ENCODE data around the gene FRAS1.
"Not testable (repeated sequence)": the region's sequence is repeated elsewhere in the genome, so short reads cannot be mapped to it uniquely, and the experiment has no call there.

Gene FRAS1

DNA sequence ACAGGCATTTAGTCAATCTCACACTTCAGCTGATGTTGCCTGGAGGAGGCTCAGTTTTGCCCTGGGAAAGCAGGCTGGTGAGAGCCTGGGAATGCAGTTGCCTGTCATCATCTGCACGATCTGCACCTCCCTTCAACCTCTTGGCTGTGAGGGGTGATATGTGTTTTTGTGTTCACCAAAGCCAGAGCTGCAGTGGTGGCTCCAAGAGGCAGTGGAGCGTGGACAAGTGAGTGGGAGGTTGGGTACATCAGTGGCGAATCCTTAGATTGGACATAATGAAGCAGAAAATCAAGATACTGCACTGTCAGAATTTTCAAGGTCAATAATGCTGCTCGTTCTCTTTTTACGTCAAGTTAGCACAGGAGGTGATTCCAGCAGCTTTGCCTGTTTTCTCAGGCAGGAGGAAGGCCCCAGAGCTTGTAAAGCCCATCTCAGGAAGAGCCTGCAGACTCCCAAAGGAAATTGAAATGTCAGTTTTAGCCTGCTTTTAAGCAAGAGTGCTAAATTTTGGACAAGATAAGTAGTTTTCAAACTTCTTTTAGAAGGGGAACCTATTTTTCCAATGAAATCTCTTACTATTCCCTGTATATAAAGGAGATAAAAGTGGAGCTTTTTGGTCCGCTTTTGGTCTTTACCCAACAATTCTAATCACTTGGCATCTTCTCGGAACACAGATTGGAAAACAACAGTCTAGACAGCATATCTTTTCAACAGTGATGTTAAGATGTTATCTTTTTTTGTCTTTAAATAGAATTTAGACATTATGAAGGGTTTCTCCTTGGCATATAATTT is 92.8 kb downstream of the FRAS1 start:
- in situ Hi-C loops (cut with MboI; ENCODE audit: low pct_unique_long_range_greater_than_20kb, low sequenced_read_pairs) = no loop called here
- no peak for DNase-seq

DNA sequence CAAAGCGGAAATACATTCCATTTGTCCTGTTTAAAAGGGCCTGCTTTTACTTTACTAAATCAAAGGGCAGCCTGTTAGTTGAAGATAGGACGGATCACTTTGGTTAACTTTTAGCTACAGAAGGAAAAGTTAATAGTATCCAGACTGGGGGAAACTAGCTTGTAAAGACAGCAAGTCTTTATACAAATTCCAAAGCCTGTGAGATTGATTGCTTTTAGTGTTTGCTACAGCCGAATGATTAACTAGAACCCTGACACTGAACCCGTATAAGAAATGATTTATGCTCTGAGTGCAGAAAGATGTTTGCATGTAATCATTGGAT is 93.4 kb downstream of the FRAS1 start:
- DNase-seq = no peak
- in situ Hi-C loops (cut with MboI; ENCODE audit: low pct_unique_long_range_greater_than_20kb, low sequenced_read_pairs) = no loop called here

DNA sequence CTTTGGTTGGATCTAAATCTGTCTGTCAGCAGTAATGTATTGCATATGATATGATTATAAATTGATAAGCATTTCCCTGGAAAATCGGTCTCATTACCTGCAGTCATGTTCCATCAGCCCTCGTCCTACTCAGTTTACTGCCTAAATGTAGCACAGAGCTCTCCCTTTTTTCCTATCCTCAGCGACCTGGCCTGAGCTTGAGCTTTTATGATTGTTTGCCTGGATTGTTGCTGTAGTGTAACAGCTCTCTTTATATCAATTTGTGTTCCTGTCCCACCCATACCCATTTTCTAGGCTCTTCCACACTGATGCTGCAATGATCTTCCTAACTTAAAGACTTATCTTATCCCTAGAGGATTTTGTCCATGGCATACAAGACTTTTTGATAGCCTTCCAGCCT is 95.7 kb downstream of the FRAS1 start:
- no peak for DNase-seq
- in situ Hi-C loops (cut with MboI; ENCODE audit: low pct_unique_long_range_greater_than_20kb, low sequenced_read_pairs) = no loop called here

DNA sequence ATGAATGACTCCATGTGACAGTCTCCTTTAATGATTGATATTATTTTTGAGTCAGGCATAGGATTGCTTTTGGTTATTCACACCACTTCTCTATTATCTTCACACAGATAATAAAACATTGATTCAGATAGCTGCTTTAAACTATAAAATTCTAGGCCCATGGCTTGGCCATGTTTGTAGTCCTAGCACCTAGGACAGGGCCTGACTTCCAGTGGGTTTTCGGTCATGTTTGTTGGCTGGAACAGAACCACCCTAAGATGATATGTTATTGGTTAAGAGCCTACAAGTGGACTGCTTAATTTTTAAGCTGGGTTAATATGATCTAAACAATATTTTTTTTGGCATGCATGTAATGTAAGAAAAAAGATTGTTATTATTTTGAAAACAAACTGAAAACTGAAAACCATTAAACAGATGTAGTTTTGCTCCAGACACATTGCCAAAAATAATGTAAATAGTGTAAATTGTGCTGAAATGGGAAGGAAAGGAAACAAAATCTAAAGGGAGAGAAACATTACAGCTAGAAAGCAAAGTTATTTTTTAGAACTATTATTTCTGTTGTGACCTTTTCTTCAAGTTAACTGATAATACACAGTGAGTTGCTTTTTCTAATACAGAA is 98.0 kb downstream of the FRAS1 start:
- no peak for DNase-seq
- in situ Hi-C loops (cut with MboI; ENCODE audit: low pct_unique_long_range_greater_than_20kb, low sequenced_read_pairs) = no loop called here

DNA sequence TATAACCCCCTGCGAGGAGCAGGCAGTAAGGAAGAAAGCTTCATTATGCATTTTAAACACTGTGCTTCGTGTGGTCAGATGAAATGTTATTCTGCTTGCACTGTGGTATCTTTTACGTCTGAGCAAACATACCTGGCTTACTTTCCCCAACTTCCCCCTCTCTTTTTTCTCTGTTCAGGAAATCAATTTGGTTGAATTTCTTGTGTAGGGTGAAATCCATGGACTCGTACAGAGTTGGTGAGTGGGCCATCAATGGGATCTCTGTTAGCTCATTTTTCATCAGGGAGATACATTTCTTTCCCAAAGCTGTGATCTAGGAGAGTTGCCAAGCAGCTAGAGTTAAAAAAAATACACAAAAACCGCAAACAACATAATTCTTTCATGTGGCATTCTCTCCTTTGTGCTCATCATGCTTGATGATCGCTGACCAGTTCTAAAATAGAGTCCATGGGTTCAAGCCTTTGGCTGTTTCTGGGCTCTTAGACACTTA is 98.5 kb downstream of the FRAS1 start:
- in situ Hi-C loops (cut with MboI; ENCODE audit: low pct_unique_long_range_greater_than_20kb, low sequenced_read_pairs) = no loop called here

DNA sequence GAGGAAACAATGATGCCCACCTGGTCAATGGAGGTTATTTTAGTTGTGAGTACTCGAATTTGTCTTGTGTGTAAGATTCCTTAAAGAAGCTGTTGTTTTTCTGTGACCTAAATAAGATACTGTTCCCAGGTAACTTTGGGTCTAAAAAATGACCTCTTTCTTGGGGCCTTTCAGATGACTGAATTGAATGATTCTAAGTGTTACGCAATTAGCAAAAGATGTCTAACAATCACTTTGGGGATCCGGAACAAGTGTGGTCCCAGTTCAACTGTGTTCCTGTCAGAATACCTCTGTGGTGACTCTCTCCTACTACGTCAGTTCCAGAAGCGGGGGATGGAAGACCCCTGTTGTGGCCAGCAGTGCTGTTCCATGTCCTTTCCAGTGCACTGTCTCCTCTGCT is 99.4 kb downstream of the FRAS1 start:
- in situ Hi-C loops (cut with MboI; ENCODE audit: low pct_unique_long_range_greater_than_20kb, low sequenced_read_pairs) = no loop called here
- no peak for DNase-seq

More for the DNA sequence above, 98.5 kb downstream of the FRAS1 start:
- DNase-seq = no peak

DNA sequence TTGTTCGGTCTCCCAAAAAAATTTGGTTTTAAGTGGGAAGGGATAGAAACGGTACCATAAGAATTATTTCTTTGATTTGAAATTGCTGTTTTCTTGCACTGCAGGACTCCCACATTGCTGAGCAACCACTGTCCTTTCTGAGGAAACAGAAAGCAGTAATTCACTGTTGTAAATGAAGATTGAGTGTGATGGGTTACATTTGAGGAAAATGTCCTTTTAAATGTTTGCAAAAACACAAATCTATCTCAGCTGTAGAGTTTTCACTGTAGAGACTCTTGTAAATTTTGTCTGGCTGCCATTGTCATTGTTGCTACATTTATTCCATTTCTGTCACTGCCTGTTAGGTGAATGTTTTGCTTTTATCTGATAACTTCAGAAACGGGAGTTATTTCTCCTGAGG is 105.2 kb downstream of the FRAS1 start:
- in situ Hi-C loops (cut with MboI; ENCODE audit: low pct_unique_long_range_greater_than_20kb, low sequenced_read_pairs) = no loop called here
- DNase-seq = no peak

DNA sequence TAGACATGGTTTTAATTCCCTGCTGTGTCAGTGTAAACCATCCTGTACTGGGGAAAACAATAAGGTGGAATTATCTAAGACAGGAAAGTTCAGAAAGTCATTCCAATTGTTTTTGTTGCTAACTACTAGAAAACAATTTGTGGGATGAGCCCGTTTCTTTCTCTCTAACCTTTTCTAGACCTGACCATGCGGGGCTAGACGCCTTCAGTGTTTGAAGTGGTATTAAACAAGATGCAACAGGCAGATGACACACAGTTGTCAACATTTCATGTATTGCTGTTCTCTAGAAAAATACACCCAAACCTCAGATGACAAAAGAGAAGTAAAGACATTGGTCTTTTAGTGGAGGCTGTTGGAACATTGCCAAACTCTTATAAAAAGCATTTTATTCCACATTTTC is 105.7 kb downstream of the FRAS1 start:
- no peak for DNase-seq
- in situ Hi-C loops (cut with MboI; ENCODE audit: low pct_unique_long_range_greater_than_20kb, low sequenced_read_pairs) = no loop called here

DNA sequence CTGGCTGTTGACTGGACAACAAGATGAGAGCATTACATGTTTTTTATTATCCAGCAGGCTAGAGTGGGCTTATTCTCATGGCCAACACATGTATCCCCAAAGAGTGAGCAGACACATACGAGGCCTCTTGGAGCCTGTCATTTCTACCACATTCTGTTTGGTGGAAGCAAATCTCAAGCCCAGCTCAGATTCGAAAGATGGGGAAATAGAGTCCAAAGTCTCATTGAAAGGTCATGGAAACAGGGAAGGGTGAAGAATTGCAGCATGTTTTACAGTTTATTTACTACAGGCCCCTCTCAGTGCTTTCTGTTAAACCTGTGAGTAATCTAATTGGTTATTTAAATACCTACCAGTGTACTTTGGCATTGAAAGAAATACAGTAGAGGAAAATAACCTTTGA is 108.6 kb downstream of the FRAS1 start:
- no peak for DNase-seq
- in situ Hi-C loops (cut with MboI; ENCODE audit: low pct_unique_long_range_greater_than_20kb, low sequenced_read_pairs) = no loop called here

DNA sequence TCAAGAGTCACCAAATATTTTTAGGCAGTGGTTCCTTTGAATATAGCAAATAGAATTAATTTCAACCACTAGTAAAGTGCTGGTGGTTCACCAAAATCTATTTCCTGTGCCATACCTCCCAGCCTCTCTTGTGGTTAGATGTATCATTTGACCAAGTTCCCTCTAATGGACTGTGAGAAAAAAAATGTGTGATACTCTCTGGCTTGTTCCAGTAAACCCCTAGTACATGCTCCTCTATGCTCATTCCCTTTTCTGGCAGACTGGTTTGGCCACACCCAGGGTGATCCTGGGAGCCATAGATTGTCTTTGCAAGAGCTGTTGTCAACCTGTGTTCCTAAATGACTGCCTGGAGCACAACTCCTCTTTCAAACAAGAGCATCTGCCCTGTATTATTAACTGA is 109.5 kb downstream of the FRAS1 start:
- in situ Hi-C loops (cut with MboI; ENCODE audit: low pct_unique_long_range_greater_than_20kb, low sequenced_read_pairs) = no loop called here
- DNase-seq = peak; percentile 10

DNA sequence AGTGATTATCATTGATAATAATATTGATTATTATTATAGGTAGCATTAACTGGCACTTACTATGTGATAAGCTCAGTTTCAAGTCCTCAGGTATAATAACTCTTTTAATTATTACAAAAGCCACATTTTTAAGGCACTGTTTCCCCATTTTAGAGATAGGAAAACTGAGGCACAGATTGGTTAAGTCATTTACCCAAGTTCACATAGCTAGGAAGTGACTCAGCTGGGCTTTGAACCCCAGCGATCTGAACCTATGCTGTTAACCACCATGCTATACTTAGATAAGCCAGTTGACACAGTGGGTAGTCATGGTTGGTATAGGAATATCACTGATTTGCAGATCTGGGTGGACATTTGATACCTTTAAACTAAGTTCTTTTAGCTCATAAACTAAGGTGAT is 110.4 kb downstream of the FRAS1 start:
- in situ Hi-C loops (cut with MboI; ENCODE audit: low pct_unique_long_range_greater_than_20kb, low sequenced_read_pairs) = no loop called here
- DNase-seq = no peak

DNA sequence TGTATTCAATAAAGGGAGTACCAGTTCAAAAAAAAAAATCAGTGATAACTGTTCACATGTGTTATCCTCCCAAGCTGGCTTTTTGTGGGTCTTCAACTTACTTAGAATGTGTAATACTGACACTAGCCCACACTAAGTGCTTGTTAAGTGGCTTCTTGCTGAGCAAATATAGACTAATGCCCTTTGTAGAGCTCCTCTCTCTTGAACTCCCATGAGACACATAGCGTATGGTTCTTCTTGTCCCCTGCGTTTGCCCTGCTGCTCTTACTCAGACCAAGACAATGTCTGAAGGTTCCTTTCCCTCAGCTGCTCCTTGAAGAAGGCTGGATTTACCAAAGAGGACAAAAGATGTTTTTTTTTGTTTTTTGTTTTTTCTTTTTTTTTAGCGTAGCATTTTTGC is 110.9 kb downstream of the FRAS1 start:
- DNase-seq = no peak
- in situ Hi-C loops (cut with MboI; ENCODE audit: low pct_unique_long_range_greater_than_20kb, low sequenced_read_pairs) = no loop called here

DNA sequence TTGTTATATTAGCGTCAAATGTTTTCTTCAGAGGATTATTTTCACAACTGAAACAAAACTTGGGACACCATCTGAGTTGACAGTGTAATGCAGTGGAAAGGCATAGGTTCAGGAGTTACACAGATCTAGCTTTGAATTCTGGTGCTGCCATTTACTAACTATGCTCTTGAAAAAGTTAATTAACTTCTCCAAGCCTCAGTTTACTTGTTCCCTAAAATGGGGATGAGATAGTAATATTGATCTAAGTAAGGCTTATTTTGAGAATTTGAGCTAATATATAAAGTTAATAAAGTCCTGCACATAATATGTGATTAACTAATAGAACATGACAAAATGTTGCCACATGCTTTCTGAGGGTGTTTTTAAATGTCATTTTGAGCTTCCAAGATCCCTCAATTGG is 112.6 kb downstream of the FRAS1 start:
- no peak for DNase-seq
- in situ Hi-C loops (cut with MboI; ENCODE audit: low pct_unique_long_range_greater_than_20kb, low sequenced_read_pairs) = no loop called here

DNA sequence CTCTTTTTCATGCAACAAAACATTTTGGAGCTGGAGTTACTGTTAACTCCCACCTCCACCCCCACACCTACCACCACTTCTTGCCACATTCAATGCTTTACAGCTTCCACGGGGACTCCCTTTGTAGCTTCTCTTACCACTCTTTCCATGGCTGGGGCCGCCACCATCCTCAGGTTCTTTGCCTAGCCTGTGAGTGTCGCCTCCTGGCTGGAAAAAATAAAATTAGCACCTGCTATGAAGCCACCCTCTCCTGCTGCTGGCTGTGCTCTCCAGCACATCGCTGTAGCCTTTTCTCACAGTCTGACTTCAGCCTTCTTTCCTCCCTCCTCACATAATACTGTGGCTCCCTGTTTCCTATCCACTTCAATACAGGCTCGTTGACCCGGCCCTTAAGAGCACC is 114.4 kb downstream of the FRAS1 start:
- no peak for DNase-seq
- in situ Hi-C loops (cut with MboI; ENCODE audit: low pct_unique_long_range_greater_than_20kb, low sequenced_read_pairs) = no loop called here

DNA sequence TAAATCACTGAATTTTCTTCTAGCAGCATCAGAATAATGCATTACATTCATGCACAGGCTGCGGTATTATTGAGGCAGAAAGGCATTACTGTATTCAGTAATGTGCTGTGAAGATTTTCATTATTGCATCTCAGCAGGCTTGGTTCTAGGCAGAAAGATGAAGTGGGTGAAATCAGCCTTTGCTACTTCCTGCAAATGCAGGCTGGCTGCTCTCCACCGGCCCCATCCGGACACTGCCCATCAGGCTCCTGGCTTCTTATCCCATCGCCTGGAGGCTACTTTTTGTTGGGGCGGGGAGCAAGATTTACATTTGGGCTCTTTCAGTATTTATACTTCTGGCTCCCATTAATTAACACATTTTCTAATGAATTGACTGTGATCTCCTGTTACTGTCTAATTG is 117.8 kb downstream of the FRAS1 start:
- in situ Hi-C loops (cut with MboI; ENCODE audit: low pct_unique_long_range_greater_than_20kb, low sequenced_read_pairs) = no loop called here
- DNase-seq = no peak

DNA sequence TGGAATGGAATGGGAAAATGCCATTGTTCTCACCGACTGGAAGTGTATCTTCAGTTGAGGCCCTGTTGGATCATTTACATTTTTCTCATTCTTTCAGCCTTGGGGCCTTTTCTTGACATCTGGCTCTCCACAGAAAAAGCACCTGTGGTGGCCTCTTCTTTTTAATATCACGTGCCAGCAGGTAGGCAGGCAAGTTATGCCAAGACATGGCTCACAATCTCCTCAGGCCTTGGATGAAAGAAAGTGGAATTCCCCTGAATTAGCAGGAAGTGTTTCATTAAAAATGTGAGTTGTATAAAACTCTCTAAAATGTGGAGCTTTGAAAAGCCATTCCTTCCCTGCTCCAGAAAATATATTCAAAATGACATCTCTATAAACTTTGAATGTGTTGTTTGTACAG is 122.1 kb downstream of the FRAS1 start:
- in situ Hi-C loops (cut with MboI; ENCODE audit: low pct_unique_long_range_greater_than_20kb, low sequenced_read_pairs) = no loop called here

DNA sequence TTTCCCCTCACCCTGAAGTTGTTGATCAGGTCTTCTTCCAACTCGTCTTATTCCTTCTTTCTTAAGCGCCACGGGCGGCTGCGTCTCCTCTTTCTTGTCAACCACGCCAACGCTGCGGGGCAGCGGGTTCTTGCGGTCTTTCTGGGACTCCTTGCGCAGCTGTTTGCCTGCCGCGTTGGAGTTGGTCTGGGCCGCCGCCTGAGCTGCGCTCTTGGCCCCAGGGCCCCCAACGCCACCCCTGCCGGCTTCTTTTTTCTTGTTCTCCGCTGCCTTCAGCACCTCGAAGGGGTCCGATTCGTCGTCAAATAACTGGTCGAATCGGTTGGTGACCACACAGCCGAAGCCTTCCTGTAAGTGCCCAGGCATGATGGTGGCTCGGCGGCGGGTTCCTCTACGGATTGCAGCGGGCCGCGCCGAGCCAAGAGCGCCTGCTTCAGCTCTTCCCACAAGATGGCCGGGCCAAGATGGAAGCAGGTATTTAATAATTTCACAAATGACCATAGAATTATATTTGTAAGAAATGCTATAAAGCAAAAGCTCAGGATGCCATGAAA is 124.6 kb downstream of the FRAS1 start:
- DNase-seq; in situ Hi-C loops (cut with MboI; ENCODE audit: low pct_unique_long_range_greater_than_20kb, low sequenced_read_pairs): not testable (repeated sequence)

More for the DNA sequence above, 122.1 kb downstream of the FRAS1 start:
- DNase-seq = no peak

DNA sequence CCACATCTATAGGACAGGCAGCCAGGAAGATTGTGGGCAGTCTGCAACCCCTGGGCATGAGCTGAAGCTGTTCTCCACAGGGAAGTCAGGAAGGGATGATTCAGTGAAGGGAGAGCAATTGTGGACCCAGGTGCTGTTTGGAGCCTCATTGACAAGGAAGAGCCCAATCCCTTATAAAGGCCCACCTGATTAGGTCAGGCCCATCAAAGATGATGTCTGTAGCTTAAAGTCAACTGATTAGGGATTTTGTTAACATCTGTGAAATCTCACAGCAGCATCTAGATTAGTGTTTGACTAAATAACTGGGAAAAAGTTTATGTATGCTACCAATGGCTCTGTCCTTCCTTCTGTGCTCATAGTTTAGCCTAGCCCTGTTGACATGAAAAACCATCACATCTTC is 127.5 kb downstream of the FRAS1 start:
- DNase-seq = no peak
- in situ Hi-C loops (cut with MboI; ENCODE audit: low pct_unique_long_range_greater_than_20kb, low sequenced_read_pairs) = no loop called here

DNA sequence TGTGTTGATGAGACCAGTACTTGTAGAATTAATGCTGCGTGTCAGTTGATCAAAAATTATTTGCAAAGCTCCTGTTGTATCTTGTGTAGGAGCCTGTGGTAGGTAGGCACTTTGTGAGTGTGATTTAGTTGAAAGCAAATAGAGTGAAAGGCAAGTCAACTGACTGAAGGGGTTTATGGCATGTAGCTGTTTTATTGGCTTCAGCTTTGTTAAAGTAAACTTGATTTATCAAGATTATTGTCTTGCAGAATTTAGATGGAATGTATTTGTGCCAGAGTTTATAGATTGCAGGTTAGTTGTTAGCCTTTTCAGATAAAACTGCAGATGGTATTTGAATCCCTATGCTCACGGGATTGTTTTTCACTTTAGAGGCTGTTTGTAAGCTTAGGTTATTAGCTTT is 128.0 kb downstream of the FRAS1 start:
- in situ Hi-C loops (cut with MboI; ENCODE audit: low pct_unique_long_range_greater_than_20kb, low sequenced_read_pairs) = no loop called here
- no peak for DNase-seq

DNA sequence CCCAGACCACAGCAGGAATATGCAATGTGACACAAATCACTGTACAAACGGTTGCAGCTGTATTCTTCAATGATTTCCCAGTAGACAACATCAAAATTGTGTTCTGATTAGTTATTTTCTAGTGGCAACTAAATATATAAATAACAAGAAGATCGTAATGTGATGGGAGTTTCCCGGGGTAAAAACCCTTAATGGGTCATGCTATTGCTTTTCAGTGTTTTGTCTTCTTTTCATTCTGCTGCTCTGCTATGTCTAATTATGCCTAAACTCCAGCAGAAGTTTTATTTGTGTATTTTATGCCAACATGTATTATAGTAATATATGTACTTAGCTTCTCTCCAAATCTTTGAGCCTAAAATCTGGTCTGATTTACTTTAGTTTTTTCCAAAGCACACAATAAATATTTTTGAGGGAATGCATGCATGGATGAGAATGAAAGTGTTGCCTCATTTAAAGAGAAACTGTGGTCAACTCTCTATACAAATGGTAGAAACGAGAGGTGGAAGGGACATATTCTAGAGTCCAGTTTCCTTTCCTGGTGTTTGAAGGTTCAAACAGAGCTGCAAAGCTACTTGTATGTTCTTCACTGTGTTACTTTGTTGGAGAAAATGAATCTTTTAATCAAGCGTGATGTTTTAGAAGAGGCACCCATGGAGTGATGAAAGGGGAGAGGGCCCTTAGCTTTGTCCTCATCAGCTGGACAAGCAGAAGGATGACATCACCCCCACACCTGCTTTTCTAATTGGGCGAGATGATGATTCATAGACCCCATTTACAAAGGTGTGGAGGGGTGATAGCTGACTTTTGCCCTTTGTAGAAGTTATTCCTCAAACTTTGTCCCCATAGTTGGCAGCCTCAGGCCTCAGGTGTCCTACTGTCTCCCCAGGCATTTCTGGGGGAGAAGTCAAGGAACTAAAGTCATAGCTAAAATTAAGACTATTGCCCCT is 129.7 kb downstream of the FRAS1 start:
- in situ Hi-C loops (cut with MboI; ENCODE audit: low pct_unique_long_range_greater_than_20kb, low sequenced_read_pairs) = no loop called here
- no peak for DNase-seq
